WTC11 (cell line): Measurements from ENCODE around the gene GRWD1. TPM values are rescaled to one million over a fixed set of nuclear protein-coding genes. Genes with fewer than 3 reads are reported as not detected.

ENCODE experiments used
- ATAC-seq: fragments of 200-7000 bp; cut with Tn5 transposase; 2 replicates; pipeline ENCODE4 v1.10.0; 2021; ENCODE audit warnings: mild to moderate bottlenecking, moderate library complexity
- CTCF ChIA-PET: fragments of 300-600 bp; sonication (Branson Sonifier 250); formaldehyde crosslinking; loops from one replicate; lab custom pipeline; 2021; ENCODE audit warnings: antibody characterized with exemption; lab: Charles Lee
- POLR2A ChIA-PET: fragments of 350-600 bp; sonication (Branson Sonifier 250); formaldehyde crosslinking; loops from one replicate; lab custom pipeline; 2021; ENCODE audit warnings: antibody characterized with exemption; lab: Charles Lee
- DNase-seq: peaks from one replicate; pipeline ENCODE4 v3.0.0; 2021; ENCODE audit warnings: low spot score
- H3K27ac Mint-ChIP-seq: 2 replicates; pipeline ENCODE4 v1.8.0; 2021; ENCODE audit warnings: mixed read lengths
- H3K27me3 Mint-ChIP-seq: 2 replicates; pipeline ENCODE4 v1.8.0; 2021; ENCODE audit warnings: low read depth, mild to moderate bottlenecking, moderate library complexity, mixed read lengths
- H3K36me3 Mint-ChIP-seq: 2 replicates; pipeline ENCODE4 v1.8.0; 2021; ENCODE audit warnings: mixed read lengths
- H3K4me1 Mint-ChIP-seq: 2 replicates; pipeline ENCODE4 v1.8.0; 2022; ENCODE audit warnings: mixed read lengths
- H3K4me3 Mint-ChIP-seq: 2 replicates; pipeline ENCODE4 v1.8.0; 2021; ENCODE audit warnings: mild to moderate bottlenecking, moderate library complexity, mixed read lengths
- H3K9me3 Mint-ChIP-seq: 2 replicates; pipeline ENCODE4 v1.8.0; 2021; ENCODE audit warnings: mixed read lengths
- CREM ChIP-seq: sonication (generic); formaldehyde crosslinking; IDR thresholded peaks from 2 replicates; pipeline ENCODE4 v1.8.1; 2022; ENCODE audit warnings: mild to moderate bottlenecking, missing genetic modification reagents, moderate library complexity
- ESRRA ChIP-seq: sonication (generic); formaldehyde crosslinking; IDR thresholded peaks from 2 replicates; pipeline ENCODE4 v1.8.1; 2022; ENCODE audit warnings: mild to moderate bottlenecking, missing genetic modification reagents, borderline replicate concordance
- ETV6 ChIP-seq: sonication (generic); formaldehyde crosslinking; IDR thresholded peaks from 2 replicates; pipeline ENCODE4 v1.8.1; 2022; ENCODE audit warnings: mild to moderate bottlenecking, missing genetic modification reagents
- FOXK1 ChIP-seq: sonication (generic); formaldehyde crosslinking; IDR thresholded peaks from 2 replicates; pipeline ENCODE4 v1.8.0; 2022; ENCODE audit warnings: mild to moderate bottlenecking, moderate library complexity, missing genetic modification reagents
- IRF1 ChIP-seq: sonication (generic); formaldehyde crosslinking; IDR thresholded peaks from 2 replicates; pipeline ENCODE4 v1.8.0; 2023; ENCODE audit warnings: missing genetic modification reagents
- NFE2L1 ChIP-seq: sonication (generic); formaldehyde crosslinking; IDR thresholded peaks from 2 replicates; pipeline ENCODE4 v1.8.1; 2023; ENCODE audit warnings: missing genetic modification reagents
- PRDM15 ChIP-seq: sonication (generic); formaldehyde crosslinking; IDR thresholded peaks from 2 replicates; pipeline ENCODE4 v1.8.0; 2022; ENCODE audit warnings: missing genetic modification reagents
- PREB ChIP-seq: sonication (generic); formaldehyde crosslinking; IDR thresholded peaks from 2 replicates; pipeline ENCODE4 v1.8.1; 2022; ENCODE audit warnings: mild to moderate bottlenecking, missing genetic modification reagents, moderate library complexity, borderline replicate concordance
- PRRX2 ChIP-seq: fragments of 250-450 bp; sonication (Bioruptor Pico); IDR thresholded peaks from 2 replicates; pipeline ENCODE4 v1.8.0; 2021; ENCODE audit warnings: mild to moderate bottlenecking
- SP1 ChIP-seq: sonication (generic); formaldehyde crosslinking; conservative IDR thresholded peaks from 2 replicates; pipeline ENCODE4 v1.8.1; 2022; ENCODE audit warnings: missing genetic modification reagents
- USF1 ChIP-seq: sonication (generic); formaldehyde crosslinking; IDR thresholded peaks from 2 replicates; pipeline ENCODE4 v1.8.0; 2022; ENCODE audit warnings: mild to moderate bottlenecking, missing genetic modification reagents
- ZBTB21 ChIP-seq: sonication (generic); formaldehyde crosslinking; IDR thresholded peaks from 2 replicates; pipeline ENCODE4 v1.8.1; 2023; ENCODE audit warnings: mild to moderate bottlenecking, missing genetic modification reagents, borderline replicate concordance
- ZBTB43 ChIP-seq: sonication (generic); formaldehyde crosslinking; IDR thresholded peaks from 2 replicates; pipeline ENCODE4 v1.8.1; 2023; ENCODE audit warnings: mild to moderate bottlenecking, missing genetic modification reagents
- ZNF121 ChIP-seq: sonication (generic); formaldehyde crosslinking; IDR thresholded peaks from 2 replicates; pipeline ENCODE4 v1.8.0; 2023; ENCODE audit warnings: missing genetic modification reagents
- ZNF232 ChIP-seq: sonication (generic); formaldehyde crosslinking; IDR thresholded peaks from 2 replicates; pipeline ENCODE4 v1.8.0; 2022; ENCODE audit warnings: mild to moderate bottlenecking, missing genetic modification reagents
- ZNF416 ChIP-seq: fragments of 250-450 bp; sonication (Bioruptor Pico); IDR thresholded peaks from 2 replicates; pipeline ENCODE4 v1.9.0; 2021; ENCODE audit warnings: mild to moderate bottlenecking, inconsistent platforms
- ZNF423 ChIP-seq: fragments of 250-450 bp; sonication (Bioruptor Pico); IDR thresholded peaks from 2 replicates; pipeline ENCODE4 v2.1.2; 2022; ENCODE audit warnings: mild to moderate bottlenecking, moderate library complexity
- ZNF532 ChIP-seq: fragments of 250-450 bp; sonication (Bioruptor Pico); IDR thresholded peaks from 2 replicates; pipeline ENCODE4 v1.9.0; 2021; ENCODE audit warnings: mild to moderate bottlenecking, borderline replicate concordance
- ZSCAN18 ChIP-seq: fragments of 250-450 bp; sonication (Bioruptor Pico); IDR thresholded peaks from 2 replicates; pipeline ENCODE4 v2.1.2; 2022; ENCODE audit warnings: mild to moderate bottlenecking, moderate library complexity
- total RNA-seq: library from RNA; stranded (reverse); gene quantifications from 3 replicates; pipeline ENCODE4 v1.2.3, GENCODE V29; 2021

The GRWD1 gene
- total RNA-seq, 1 experiment from 2014 or later, result 67.2 TPM

GRCh38 chr19:48398375-48399235, 47.2 kb upstream of the GRWD1 start (continued):
- no peak for TF ChIP-seq ZSCAN18 (CRISPR knock-in tag)
- TF ChIP-seq ZNF532 (CRISPR knock-in tag), result no peak
- TF ChIP-seq ZNF423 (CRISPR knock-in tag), result no peak
- peak; percentile 87 for TF ChIP-seq NFE2L1
- TF ChIP-seq ESRRA (CRISPR knock-in tag), result peak; percentile 89
- TF ChIP-seq ZNF232, result 0 out of 2 replicates have a peak, but pooled peaks have one; percentile 74
- no peak for TF ChIP-seq ZNF121 (CRISPR knock-in tag)

GRCh38 chr19:48400018-48400742, 45.6 kb upstream of the GRWD1 start:
- peak overlapping the region; percentile 100 for H3K27ac Mint-ChIP-seq
- H3K27me3 Mint-ChIP-seq, result peaks cover 30% of the 10 kb centered on the region
- H3K9me3 Mint-ChIP-seq, result no peaks in the 10 kb centered on the region
- peak; percentile 90 for DNase-seq
- H3K4me3 Mint-ChIP-seq, result peak overlapping the region; percentile 73
- peak; percentile 62 for ATAC-seq
- POLR2A ChIA-PET, result interaction anchor here (0.6 to 3.0 kb wide), 10 partner anchors 9 to 102 kb away, joined by 3 to 27 read pairs (median 5); partner anchors contain the start of genes GRWD1, KDELR1, SYNGR4 and TMEM143
- 0 out of 2 replicates have a peak, but pooled peaks cover under 1% of the 10 kb centered on the region for H3K36me3 Mint-ChIP-seq
- CTCF ChIA-PET, result interaction anchor here (0.8 to 6.0 kb wide), 10 partner anchors 9 to 189 kb away, joined by 3 to 92 read pairs (median 5); partner anchors contain the start of gene KDELR1
- H3K4me1 Mint-ChIP-seq, result peaks cover 68% of the 10 kb centered on the region
- TF ChIP-seq ETV6 (CRISPR knock-in tag), result peak; percentile 42
- TF ChIP-seq PRDM15 (CRISPR knock-in tag), result 0 out of 2 replicates have a peak, but pooled peaks have one; percentile 9
- TF ChIP-seq ZBTB21 (CRISPR knock-in tag), result no peak
- TF ChIP-seq ZBTB43 (CRISPR knock-in tag), result no peak
- TF ChIP-seq IRF1 (CRISPR knock-in tag), result no peak
- 0 out of 2 replicates have a peak, but pooled peaks have one; percentile 3 for TF ChIP-seq ZNF416 (CRISPR knock-in tag)
- TF ChIP-seq USF1 (CRISPR knock-in tag), result 0 out of 2 replicates have a peak, but pooled peaks have one; percentile 34
- peak; percentile 32; the same call in 1 of the 2 replicates for TF ChIP-seq ZNF121 (CRISPR knock-in tag)
- 0 out of 2 replicates have a peak, but pooled peaks have one; percentile 45 for TF ChIP-seq PRRX2
- peak; percentile 42; the same call in 1 of the 2 replicates for TF ChIP-seq CREM (CRISPR knock-in tag)
- TF ChIP-seq FOXK1 (CRISPR knock-in tag), result peak; percentile 66; the same call in 1 of the 2 replicates
- TF ChIP-seq SP1, result peak; percentile 10; the same call in 1 of the 2 replicates
- TF ChIP-seq PREB (CRISPR knock-in tag), result 0 out of 2 replicates have a peak, but pooled peaks have one; percentile 20
